ENCODE measurements around the gene TFEB.

Gene TFEB

DNA sequence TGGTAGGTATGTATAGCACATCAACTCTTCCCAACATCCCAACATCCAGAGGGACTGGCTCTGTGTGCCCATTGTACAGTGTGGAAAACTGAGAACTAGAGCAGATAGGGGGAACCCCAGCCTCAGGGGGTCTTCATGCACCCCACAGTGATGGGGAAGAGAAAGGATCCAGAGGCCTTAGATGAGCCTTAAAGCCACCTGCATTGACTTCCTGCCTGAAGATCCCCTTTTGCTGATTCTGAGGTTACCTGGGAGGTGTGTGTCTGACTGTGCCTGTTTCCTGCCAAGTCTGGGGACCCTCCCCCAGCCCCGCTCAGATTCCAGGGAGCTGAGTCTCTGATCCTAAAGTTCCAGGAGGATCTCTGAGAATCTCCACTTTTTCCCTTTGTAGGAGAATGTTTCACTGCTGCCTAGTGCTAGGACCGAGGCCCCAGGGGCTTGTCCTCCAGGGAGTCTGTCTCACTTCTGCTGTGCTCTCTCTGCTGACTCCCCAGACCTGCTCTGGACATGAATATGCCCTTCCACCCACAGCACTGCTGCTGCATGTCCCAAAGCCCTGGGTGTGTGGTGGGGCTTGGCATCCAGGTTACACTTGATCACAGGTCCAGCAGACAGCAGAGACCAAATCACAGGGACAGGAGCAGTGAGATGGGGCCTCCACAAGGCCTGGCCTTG, 24.6 kb upstream of the TFEB start:
- H3K4me3 ChIP-seq (ENCODE audit: low read depth, low read length) = no peak overlapping the region
- DNase-seq (ENCODE audit: low read depth) = no peak
- TF ChIP-seq, protein P1, sequence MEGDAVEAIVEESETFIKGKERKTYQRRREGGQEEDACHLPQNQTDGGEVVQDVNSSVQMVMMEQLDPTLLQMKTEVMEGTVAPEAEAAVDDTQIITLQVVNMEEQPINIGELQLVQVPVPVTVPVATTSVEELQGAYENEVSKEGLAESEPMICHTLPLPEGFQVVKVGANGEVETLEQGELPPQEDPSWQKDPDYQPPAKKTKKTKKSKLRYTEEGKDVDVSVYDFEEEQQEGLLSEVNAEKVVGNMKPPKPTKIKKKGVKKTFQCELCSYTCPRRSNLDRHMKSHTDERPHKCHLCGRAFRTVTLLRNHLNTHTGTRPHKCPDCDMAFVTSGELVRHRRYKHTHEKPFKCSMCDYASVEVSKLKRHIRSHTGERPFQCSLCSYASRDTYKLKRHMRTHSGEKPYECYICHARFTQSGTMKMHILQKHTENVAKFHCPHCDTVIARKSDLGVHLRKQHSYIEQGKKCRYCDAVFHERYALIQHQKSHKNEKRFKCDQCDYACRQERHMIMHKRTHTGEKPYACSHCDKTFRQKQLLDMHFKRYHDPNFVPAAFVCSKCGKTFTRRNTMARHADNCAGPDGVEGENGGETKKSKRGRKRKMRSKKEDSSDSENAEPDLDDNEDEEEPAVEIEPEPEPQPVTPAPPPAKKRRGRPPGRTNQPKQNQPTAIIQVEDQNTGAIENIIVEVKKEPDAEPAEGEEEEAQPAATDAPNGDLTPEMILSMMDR (IDR thresholded peaks at IDR 0.05; ENCODE audit: insufficient read depth, low read depth, low read length, missing control alignments) = no peak

DNA sequence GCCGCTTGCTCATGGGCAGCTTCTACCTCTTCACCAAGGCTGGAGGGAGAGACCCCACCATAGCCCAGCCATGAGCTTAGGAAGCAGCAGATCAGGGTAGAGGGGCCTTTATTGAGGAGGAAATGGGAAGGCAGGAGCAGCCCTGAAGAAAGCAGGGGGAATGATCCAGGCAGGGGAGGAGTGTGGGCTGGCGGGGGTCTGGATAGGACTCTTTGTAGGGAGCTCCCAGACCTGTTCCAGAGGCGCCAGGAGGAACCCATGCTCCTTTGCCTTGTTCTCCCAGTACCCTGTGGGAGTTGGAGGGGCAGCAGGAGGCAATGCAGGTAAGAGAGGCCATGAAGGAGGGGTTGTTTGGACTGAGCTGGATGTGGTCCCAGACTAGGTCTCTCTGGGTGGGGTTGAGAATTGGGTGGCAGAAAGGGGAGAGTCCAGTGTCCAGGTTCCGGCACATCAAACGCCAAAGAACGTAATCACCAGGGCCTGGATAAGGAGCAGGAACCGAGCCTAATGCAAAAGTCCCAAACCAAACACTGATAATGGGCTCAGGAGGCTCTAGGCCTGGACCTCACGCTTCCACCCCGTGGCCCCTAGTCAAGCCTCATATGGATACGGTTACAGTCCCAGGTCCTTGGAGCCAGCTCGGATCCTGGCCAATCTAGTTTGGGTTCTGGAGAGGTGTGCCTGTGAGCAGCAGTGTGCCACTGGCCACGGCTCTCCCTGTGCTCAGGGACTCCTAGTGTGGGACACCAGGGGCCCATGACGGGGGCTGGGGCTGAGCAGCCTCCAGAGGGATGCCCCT, 23.9 kb upstream of the TFEB start:
- no peak for DNase-seq (ENCODE audit: low read depth)
- TF ChIP-seq, protein P1 (IDR thresholded peaks at IDR 0.05; ENCODE audit: insufficient read depth, low read depth, low read length, missing control alignments) = no peak
- no peak overlapping the region for H3K4me3 ChIP-seq (ENCODE audit: low read depth, low read length)

DNA sequence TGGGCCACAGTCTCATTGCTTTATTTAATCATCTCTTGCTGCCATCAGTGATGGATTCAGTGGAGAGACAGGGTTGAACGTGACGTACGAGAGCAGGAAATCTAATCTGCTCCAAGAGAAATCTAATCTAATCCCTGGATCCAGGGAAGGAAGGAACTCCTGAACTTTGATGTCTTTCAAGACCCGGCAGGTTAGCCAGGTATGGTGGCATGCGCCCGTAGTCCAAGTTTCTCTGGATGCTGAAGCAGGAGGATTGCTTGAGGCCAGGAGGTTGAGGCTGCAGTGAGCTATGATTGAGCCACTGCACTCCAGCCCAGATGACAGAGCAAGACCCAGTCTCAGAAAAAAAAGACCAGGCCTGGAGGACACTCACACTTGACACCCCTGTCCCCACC, 23.2 kb upstream of the TFEB start:
- no peak overlapping the region for H3K4me3 ChIP-seq (ENCODE audit: low read depth, low read length)
- no peak for DNase-seq (ENCODE audit: low read depth)
- TF ChIP-seq, protein P1 (IDR thresholded peaks at IDR 0.05; ENCODE audit: insufficient read depth, low read depth, low read length, missing control alignments) = no peak

DNA sequence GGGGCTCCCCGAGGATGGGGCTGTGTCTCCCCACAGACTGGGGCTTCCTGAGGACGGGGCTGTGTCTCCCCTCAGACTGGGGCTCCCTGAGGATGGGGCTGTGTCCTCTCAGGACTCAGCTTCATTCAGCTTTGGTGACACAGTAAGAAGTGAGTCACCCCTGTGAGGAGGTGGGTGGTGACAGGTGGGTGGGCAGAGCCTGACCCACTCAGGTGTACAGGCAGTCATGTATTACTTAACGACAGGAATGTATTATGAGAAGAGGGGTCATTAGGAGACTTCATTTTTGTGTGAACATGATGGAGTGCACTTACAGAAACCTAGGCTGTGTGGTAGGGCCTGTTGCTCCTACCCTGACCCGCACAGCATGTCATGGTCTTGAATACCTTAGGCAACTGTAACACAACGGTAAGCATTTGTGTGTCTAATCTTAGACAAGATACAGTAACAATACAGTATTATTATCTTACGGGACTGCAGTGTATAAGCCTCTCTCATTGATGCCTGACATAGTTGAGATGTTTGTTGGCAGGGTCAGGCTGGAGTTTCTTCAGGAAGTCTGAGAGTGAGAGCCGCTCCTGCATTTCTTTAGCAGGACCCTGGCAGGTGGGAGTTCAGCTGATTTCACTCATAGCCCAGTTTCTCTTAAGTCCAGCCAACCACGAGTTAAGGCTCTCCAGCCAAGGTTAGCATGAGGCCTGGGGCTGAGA, 22.7 kb upstream of the TFEB start:
- no peak overlapping the region for H3K4me3 ChIP-seq (ENCODE audit: low read depth, low read length)
- DNase-seq (ENCODE audit: low read depth) = no peak
- TF ChIP-seq, protein P1 (IDR thresholded peaks at IDR 0.05; ENCODE audit: insufficient read depth, low read depth, low read length, missing control alignments) = no peak

DNA sequence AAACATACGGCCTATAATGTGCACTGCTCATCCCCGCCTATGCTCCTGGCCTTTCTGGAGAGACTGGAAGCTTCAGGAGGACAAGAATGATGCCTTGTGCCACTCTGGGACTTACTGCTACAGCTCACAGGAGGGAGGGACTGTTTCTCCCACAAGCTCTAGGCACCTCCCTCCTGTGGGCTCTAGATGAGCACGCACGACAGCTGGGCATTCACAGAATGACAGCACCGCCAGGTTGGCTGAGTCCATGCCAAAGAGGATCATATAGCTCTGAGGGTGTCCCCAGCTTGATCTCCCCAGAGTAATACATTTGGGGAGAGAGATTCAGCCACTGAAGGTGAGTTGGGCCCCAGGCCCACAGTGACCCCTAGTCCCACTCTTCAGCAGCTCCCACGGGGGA, 21.9 kb upstream of the TFEB start:
- TF ChIP-seq, protein P1 (IDR thresholded peaks at IDR 0.05; ENCODE audit: insufficient read depth, low read depth, low read length, missing control alignments) = no peak
- no peak overlapping the region for H3K4me3 ChIP-seq (ENCODE audit: low read depth, low read length)
- no peak for DNase-seq (ENCODE audit: low read depth)

DNA sequence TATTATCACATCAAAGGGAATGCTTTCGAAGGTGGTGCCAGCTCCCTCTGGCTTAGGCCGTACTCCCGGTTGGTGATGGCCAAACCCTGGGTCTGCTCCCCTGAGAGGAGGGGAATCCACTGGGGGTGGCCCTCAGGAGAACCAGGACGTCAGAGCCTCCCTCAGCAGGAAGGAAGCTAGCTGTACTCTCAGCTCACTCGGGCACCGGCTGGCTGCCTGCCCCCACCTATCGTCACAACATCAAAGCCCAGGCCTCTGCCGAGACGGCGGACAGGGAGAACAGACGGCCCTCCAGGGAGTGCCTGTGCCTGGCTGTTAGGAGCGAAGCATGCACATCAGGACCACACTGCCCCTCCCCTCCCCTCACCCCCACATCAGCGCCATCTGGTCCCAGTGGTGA, 20.9 kb upstream of the TFEB start:
- DNase-seq (ENCODE audit: low read depth) = no peak
- no peak overlapping the region for H3K4me3 ChIP-seq (ENCODE audit: low read depth, low read length)
- TF ChIP-seq, protein P1 (IDR thresholded peaks at IDR 0.05; ENCODE audit: insufficient read depth, low read depth, low read length, missing control alignments) = no peak
